Nephron progenitor cell (in vitro differentiated cells): Measurements from ENCODE around the gene NPIPB8.
"Not testable (repeated sequence)": the region's sequence is repeated elsewhere in the genome, so short reads cannot be mapped to it uniquely, and the experiment has no call there.

Source experiments
- DNase-seq: peaks from one replicate; pipeline ENCODE4 v3.0.0; 2021
- H3K27ac Mint-ChIP-seq: 2 replicates; pipeline ENCODE4 v1.8.0; 2021; ENCODE audit warnings: mild to moderate bottlenecking, moderate library complexity, mixed read lengths
- H3K27me3 Mint-ChIP-seq: 2 replicates; pipeline ENCODE4 v1.8.0; 2021; ENCODE audit warnings: mild to moderate bottlenecking, low read depth, mixed read lengths; ENCODE audit not compliant: poor library complexity
- H3K36me3 Mint-ChIP-seq: 2 replicates; pipeline ENCODE4 v1.8.0; 2021; ENCODE audit warnings: low read depth, mixed read lengths
- H3K4me1 Mint-ChIP-seq: 2 replicates; pipeline ENCODE4 v1.8.0; 2021; ENCODE audit warnings: mixed read lengths
- H3K4me3 Mint-ChIP-seq: 2 replicates; pipeline ENCODE4 v1.8.0; 2021; ENCODE audit warnings: mild to moderate bottlenecking, moderate library complexity, mixed read lengths
- H3K9me3 Mint-ChIP-seq: 2 replicates; pipeline ENCODE4 v1.8.0; 2021; ENCODE audit warnings: mild to moderate bottlenecking, moderate library complexity, mixed read lengths
- CTCF ChIP-seq: fragments of 200-600 bp; sonication (generic); IDR thresholded peaks from 2 replicates; pipeline ENCODE4 v1.5.0; 2021; ENCODE audit warnings: antibody characterized with exemption

The NPIPB8 gene

GRCh38 chr16:28616636-28617035 is 21.2 kb upstream of the NPIPB8 start:
- Mint-ChIP-seq H3K4me3 (no peak overlapping the region), H3K9me3 (no peaks in the 10 kb centered on the region), H3K4me1 (peaks cover 30% of the 10 kb centered on the region), H3K27me3 (peaks cover 9% of the 10 kb centered on the region), H3K36me3 (no peaks in the 10 kb centered on the region), H3K27ac (no peak overlapping the region)
- no peak for DNase-seq
- no peak for TF ChIP-seq CTCF

DNA sequence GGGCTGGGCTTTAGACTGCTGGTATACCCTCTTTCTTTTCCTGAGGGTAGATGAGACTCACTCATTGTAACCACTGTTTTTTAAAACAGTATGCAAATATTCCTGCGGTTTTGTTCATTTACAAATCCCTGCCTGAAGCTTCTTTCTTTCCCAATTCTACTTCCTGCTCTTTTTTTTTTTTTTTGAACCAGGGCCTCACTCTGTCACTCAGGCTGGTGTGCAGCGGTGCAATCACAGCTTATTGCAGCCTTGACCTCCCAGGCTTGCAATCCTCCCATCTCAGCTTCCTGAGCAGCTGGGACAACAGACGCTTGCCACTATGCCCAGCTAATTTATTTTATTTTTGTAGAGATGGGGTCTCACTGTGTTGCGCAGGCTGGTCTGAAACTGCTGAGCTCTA is 20.0 kb upstream of the NPIPB8 start:
- Mint-ChIP-seq H3K4me1 (peaks cover 37% of the 10 kb centered on the region), H3K4me3 (peak overlapping the region; percentile 47), H3K9me3 (no peaks in the 10 kb centered on the region), H3K27ac (no peak overlapping the region), H3K36me3 (no peaks in the 10 kb centered on the region), H3K27me3 (peaks cover 9% of the 10 kb centered on the region)
- DNase-seq = no peak
- TF ChIP-seq CTCF = no peak

- not testable (repeated sequence) for H3K36me3 Mint-ChIP-seq, H3K9me3 Mint-ChIP-seq, DNase-seq, H3K4me3 Mint-ChIP-seq, H3K27ac Mint-ChIP-seq, H3K27me3 Mint-ChIP-seq
- peaks cover 37% of the 10 kb centered on the region for H3K4me1 Mint-ChIP-seq
Measured at GRCh38 chr16:28620316-28620715, 17.5 kb upstream of the NPIPB8 start.

DNA sequence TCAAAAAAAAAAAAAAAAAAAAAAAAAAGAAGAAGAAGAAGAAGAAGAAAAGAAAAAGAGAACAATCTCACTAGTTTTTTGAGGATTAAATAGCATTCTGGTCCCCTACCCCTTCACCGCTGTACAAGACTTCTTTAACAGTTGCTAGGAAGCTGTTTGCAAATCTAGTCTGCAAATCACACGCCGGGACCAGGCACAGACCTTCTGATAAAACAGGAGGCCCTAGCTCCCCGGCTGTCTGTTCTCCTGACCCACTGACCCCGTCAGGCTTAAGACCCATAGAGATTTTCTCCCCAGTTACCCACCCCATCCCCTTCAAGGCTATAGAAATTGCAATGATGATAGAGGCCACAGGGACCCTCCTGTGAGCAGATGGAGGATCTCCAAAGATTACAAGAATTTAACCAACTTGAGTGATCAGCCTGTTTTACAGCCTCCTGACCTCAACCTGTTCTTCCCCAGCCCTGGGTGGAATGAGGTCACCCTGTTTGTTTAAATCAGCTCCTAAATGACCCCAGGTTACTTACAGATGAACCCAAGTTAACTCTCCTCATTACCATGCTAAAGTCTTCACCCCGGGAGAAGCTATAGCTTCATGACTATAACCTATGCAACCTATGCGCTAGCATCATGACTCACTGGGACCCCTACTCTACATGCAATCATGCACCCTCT is 16.2 kb upstream of the NPIPB8 start:
- H3K36me3 Mint-ChIP-seq = no peaks in the 10 kb centered on the region
- peaks cover 5% of the 10 kb centered on the region for H3K27me3 Mint-ChIP-seq
- H3K4me3 Mint-ChIP-seq = peak overlapping the region; percentile 0
- peaks cover 3% of the 10 kb centered on the region for H3K9me3 Mint-ChIP-seq
- no peak for TF ChIP-seq CTCF
- H3K4me1 Mint-ChIP-seq = peaks cover 30% of the 10 kb centered on the region
- H3K27ac Mint-ChIP-seq = peak overlapping the region; percentile 30
- no peak for DNase-seq

GRCh38 chr16:28622532-28623171 is 15.2 kb upstream of the NPIPB8 start:
- peaks cover 21% of the 10 kb centered on the region for H3K4me1 Mint-ChIP-seq
- not testable (repeated sequence) for H3K36me3 Mint-ChIP-seq, H3K27ac Mint-ChIP-seq, H3K4me3 Mint-ChIP-seq, H3K9me3 Mint-ChIP-seq, H3K27me3 Mint-ChIP-seq, DNase-seq

DNA sequence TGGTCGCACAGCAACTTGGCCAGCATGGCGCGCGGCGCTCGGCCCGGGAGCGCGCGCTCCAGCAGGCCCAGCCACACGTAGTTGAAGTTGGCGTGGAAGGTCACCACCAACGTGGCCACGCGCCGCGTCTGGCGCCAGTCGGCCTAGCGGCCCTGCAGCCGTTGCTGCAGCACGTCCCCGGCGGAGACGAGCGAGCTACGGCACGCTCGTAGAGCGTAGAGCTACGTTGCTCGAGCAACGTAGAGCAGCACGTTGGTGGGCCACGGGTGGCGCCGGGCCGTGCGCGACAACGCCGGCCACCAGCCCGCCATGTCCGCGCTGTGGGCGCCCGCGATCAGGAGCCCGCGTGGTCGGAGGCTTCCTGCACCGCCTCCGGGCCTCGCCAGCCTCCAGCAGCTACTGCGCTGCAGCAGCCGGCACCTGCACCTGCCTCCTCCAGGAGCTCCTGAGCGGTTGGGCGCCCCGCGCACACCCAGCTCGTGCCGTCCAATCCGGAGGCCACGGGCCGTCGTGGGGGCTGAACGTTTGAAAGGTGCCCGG is 14.6 kb upstream of the NPIPB8 start:
- TF ChIP-seq CTCF = no peak
- DNase-seq = no peak
- Mint-ChIP-seq H3K9me3 (peaks cover 8% of the 10 kb centered on the region), H3K36me3 (no peaks in the 10 kb centered on the region), H3K4me3 (no peak overlapping the region), H3K27ac (no peak overlapping the region), H3K4me1 (peaks cover 16% of the 10 kb centered on the region), H3K27me3 (peaks cover 5% of the 10 kb centered on the region)

DNA sequence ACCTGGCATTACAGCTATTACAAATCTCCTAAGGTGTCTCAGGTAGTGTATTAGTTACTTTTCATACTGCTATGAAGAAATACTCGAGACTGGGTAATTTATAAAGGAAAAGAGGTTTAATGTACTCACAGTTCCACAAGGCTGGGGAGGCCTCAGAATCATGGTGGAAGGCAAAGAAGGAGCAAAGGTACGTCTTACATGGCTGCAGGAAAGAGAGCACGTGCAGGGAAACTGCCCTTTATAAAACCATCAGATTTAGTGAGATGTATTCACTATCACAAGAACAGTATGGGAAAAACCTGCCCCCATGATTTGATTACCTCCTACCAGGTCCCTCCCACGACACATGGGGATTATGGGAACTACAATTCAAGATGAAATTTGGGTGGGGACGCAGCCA is 7.0 kb upstream of the NPIPB8 start:
- not testable (repeated sequence) for H3K9me3 Mint-ChIP-seq, DNase-seq, H3K4me3 Mint-ChIP-seq, H3K36me3 Mint-ChIP-seq, H3K4me1 Mint-ChIP-seq, H3K27ac Mint-ChIP-seq, H3K27me3 Mint-ChIP-seq

DNA sequence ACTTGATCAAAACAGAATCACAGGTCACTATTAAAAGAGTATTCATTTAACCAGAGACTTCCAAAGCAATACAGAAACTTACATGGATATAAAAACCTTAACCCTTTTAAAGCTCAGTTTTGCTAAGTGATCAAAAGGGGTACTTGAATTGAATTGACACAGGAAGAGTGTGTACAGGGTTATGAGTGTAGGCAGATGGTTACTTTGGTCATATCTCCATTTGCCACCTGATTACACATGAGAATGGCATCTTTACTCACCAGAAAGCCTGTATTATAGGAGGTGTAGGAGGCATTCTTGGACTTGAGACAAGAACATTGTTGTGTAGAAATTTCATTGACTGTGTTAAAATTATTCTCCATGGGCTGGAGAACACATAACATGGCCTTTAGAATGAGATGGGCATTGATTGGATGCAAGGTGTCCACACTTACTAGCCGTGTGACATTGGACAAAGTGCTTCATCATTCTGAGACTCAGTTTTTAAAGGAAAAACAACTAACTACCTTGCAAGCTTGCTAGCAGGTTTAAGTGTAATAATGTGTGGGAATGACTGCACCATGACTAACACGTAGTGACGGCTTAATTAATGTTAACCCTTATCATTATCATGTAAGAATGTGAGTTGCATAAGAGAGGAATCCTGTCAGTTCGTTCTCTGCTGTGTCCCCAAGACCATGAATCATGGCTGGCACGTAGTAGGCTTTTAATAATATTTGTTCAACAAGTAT is 1.6 kb upstream of the NPIPB8 start:
- not testable (repeated sequence) for H3K4me3 Mint-ChIP-seq, H3K36me3 Mint-ChIP-seq, H3K27ac Mint-ChIP-seq, H3K9me3 Mint-ChIP-seq, H3K27me3 Mint-ChIP-seq, H3K4me1 Mint-ChIP-seq, DNase-seq

DNA sequence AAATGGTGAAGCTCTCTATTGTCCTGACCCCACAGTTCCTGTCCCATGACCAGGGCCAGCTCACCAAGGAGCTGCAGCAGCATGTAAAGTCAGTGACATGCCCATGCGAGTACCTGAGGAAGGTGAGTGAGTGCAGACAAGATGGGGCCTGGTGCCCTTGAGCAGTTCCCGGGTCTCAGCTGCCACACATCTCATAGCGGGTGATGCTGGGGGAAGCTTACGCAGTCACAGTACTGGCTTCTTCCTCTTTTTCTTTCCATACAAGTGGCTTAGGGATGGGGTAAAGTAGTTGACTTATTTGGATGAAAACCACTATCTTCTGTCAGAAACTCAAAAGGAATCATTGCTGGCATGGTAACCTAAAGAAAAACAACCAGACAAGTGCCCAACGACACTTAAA is 494 bp downstream of the NPIPB8 start:
- DNase-seq, H3K27me3 Mint-ChIP-seq, H3K36me3 Mint-ChIP-seq, H3K4me3 Mint-ChIP-seq, H3K4me1 Mint-ChIP-seq, H3K9me3 Mint-ChIP-seq, H3K27ac Mint-ChIP-seq: not testable (repeated sequence)

- H3K4me3 Mint-ChIP-seq, H3K9me3 Mint-ChIP-seq, H3K4me1 Mint-ChIP-seq: not testable (repeated sequence)
Measured at GRCh38 chr16:28639959-28640358, 2.1 kb downstream of the NPIPB8 start.

More at GRCh38 chr16:28639959-28640358, 2.1 kb downstream of the NPIPB8 start:
- not testable (repeated sequence) for H3K27me3 Mint-ChIP-seq, H3K36me3 Mint-ChIP-seq, H3K27ac Mint-ChIP-seq, DNase-seq
